CD4-positive, alpha-beta T cell treated with Interleukin-4 for 4 hours (primary cell): ENCODE measurements around the gene CD68.
"Not testable (repeated sequence)": the region's sequence is repeated elsewhere in the genome, so short reads cannot be mapped to it uniquely, and the experiment has no call there.

Experiments
- DNase-seq: peaks from one replicate; pipeline ENCODE4 v3.0.0-alpha.2; 2020

Gene CD68

DNA sequence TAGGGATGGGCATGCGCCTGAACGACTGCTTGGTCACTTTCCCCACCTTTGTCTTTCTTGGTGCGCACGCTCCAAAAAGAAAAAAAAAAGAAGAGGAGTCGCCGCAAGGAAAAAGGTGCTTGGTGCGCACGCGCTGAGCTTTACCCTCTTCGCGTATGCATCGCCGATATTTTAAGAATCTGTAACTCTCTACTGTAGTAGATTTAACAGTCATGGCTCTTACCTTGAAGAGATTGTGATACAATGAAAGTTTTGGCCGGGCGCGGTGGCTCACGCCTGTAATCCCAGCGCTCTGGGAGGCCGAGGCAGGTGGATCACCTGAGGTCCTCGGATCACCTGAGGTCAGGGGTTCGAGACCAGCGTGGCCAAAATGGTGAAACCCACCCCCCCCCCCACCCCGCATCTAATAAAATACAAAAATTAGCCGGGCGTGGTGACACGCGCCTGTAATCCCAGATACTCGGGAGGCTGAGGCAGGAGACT is 35.9 kb downstream of the CD68 start:
- no peak for DNase-seq

DNA sequence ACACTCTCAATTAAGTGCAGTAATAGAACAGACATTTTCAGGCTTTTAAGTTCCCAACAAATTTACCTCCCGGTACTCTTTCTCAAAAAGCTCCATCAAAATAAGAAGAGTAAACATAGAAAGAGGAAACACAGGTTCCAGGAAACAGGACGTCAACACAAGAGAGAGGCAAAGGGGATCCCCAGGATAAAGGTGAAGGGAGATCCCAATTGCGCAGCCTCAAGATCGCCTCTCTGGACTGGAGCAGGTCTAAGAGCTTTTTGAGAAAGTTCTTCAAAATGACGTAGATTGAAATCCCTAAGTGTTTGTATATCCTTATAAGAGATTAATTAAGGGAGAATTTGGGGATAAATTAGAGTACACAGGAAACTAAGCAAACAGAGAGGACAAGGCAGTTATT is 39.2 kb downstream of the CD68 start:
- DNase-seq, result no peak

DNA sequence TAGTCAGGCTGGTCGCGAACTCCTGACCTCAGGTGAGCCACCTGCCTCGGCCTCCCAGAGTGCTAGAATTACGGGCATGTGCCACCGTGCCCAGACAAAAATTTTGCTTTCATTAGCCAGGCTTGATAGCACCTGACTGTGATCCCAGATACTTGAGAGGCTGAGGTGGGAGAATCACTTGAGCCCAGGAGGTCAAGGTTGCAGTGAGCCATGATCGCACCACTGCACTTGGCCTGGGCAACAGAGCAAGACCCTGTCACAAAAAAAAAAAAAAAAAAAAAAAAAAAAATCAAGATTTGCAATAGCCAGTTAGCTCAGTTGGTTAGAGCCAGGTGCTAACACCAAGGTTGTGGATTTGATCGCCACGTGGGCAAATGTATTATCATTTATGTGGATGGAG is 41.4 kb downstream of the CD68 start:
- DNase-seq, result no peak

DNA sequence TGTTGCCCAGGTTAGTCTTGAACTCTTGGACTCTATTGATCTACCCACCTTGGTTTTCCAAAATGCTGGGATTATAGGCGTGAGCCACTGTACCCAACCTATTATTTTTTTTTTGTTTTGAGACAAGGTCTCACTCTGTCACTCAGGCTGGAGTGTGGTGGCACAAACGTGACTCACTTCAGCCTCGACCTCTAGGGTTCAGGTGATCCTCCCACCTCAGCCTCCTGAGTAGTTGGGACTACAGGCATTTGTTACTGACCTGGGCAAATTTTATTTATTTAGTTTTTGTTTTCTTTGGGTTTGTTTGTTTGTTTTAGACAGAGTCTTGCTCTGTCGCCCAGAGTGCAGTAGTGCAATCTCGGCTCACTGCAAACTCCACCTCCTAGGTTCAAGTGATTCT is 44.2 kb downstream of the CD68 start:
- DNase-seq, result no peak

DNA sequence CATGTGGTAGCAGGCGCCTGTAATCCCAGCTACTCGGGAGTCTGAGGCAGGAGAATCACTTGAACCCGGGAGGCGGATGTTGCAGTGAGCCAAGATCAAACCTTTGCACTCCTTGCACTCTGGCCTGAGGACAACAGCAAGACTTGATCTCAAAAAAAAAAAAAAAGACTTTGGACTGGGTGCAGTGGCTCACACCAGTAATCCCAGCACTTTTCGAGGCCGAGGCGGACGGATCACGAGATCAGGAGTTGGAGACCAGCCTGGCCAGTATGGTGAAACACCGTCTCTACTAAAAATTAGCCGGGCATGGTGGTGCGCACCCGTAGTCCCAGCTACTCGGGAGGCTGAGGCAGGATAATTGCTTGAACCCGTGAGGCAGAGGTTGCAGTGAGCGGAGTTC is 46.3 kb downstream of the CD68 start:
- DNase-seq, result not testable (repeated sequence)

DNA sequence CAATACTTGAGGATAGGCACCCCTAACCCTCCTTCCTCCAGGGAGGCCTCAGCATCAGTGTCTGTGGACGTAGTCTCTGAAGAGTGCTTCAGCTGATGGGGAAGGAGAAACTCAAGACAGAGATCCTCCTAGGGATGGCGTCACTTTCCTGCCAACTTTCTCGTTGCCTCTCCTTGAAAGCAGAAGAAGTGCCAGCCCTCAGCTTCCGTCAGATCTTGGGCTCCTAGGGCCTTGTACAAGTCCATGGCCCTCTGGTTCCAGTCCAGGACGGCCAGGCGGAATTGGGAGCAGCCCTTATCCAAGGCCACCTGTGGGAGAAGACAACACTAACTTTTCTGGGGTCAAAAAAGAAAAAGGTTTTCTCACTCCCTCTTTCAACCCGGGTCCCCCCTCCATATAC is 46.9 kb downstream of the CD68 start:
- DNase-seq, result no peak

DNA sequence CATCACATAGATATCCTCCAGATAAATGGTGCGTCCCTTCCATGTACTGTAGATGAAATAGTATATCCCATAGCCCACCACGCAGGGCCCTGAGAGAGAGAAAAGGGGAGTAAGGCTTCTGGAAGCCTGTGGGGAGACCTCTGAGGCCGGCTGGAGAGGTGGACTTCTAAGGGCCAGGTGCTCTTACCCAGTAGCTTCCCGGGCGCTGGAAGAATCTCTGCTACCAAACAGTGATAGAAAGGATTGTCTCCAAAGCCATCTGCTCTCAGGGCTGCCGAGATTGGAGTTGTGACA is 47.5 kb downstream of the CD68 start:
- no peak for DNase-seq

DNA sequence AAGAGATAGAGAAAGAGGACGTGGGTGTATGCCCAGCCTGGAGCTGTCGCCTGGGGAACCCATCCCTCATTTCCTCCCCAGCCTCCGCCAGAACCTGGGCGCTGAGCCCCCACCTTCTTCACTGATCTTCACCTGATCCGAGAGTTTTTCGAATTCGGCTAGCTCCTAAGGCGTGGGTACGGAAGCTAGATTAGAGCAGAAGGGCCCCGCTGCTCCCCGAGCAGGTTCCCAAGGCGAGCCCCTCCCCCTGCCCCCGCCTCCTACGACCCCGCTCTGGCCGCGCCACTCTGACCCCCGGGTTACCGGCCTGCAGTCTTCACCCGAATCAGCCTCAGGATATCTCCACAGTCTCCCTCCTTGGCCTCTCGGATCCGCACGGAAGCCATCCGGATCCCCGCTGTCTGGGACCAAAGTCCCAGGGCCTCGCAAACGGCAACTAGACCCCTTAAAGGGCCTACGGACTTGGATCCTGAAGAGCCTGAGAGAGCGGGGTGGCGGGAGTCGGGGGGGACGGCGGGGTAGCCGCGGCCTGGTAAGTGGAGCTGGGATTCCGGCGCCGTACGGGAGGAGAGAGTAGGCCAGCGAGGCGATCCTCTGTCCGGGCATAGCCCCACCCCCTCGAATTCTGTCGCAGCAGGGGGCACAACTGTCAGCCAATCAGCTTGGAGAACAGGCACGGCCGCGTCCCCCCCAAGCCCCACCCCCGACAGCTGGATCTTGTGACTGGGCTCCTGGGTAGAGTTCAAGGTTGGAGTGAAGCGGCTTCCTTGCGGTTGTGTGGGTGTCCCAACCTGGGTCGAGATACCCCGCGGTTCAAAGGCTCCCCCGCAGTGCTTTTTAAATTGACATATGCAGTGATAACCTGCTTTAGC is 48.0 kb downstream of the CD68 start, which contains the start of gene SAT2:
TSS of gene SAT2 (minus strand) at position 572 of the 872 bp plus-strand sequence. CDS start at position 386, 186 bp downstream.
- DNase-seq, result peak; percentile 85

DNA sequence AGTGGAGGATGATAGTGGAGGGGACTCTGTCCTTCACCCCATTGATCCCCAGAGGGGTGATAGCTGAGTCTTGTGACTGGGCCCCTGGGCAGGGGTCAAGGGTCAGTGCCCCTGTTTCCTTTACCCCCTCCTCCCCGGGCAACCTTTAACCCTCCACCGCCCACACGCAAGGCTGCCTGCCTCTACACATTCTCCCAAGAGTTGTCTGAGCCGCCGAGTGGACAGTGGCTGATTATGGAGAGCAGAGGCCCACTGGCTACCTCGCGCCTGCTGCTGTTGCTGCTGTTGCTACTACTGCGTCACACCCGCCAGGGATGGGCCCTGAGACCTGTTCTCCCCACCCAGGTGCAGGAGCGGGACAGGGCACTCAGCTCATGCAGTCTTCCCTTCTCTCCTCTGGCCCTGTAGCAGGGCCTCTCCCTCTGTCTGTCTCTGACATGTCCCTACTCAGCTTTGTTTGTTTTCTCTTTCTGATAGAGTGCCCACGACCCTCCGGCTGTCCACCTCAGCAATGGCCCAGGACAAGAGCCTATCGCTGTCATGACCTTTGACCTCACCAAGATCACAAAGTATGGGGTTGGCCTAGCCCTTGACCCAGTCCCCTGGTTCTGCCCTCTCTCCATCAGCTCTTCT is 50.6 kb downstream of the CD68 start, which contains the start of gene SHBG:
TSS of gene SHBG (plus strand) at position 197 of the 633 bp plus-strand sequence. CDS start at position 235, 38 bp downstream.
- DNase-seq, result no peak
